OCI-LY7 (cell line): Measurements from ENCODE around the gene MYCN. TPM values are rescaled to one million over a fixed set of nuclear protein-coding genes. Genes with fewer than 3 reads are reported as not detected.

ENCODE experiments used
- BruUV-seq: library from RNA; stranded (reverse); fragments of 400-500 nt; replicated peaks from 2 replicates; lab custom pipeline; 2021; lab: Mats Ljungman, UMichigan
- CTCF ChIA-PET: fragments of 300-600 bp; sonication (Branson Sonifier 250); formaldehyde crosslinking; loops from one replicate; lab custom pipeline; 2022; ENCODE audit warnings: antibody characterized with exemption; ENCODE audit not compliant: unreplicated experiment; lab: Charles Lee
- POLR2A ChIA-PET: fragments of 300-600 bp; sonication (Branson Sonifier 250); formaldehyde crosslinking; loops from one replicate; lab custom pipeline; 2022; ENCODE audit warnings: antibody characterized with exemption; lab: Charles Lee
- DNase-seq: peaks from one replicate; pipeline ENCODE4 v3.0.0-alpha.2; 2015; ENCODE audit warnings: low spot score
- H2AFZ ChIP-seq: fragments of 200-600 bp; sonication (generic), shearing (Covaris generic); 2 replicates; pipeline ENCODE4 v1.6.1; 2014; ENCODE audit warnings: mild to moderate bottlenecking, antibody characterized with exemption, low read length, moderate library complexity
- H3K27ac ChIP-seq: fragments of 200-600 bp; sonication (generic); 2 replicates; pipeline ENCODE4 v1.5.1; 2014; ENCODE audit warnings: mixed run types, low read depth, mild to moderate bottlenecking, moderate library complexity, low read length, inconsistent platforms; ENCODE audit not compliant: poor library complexity, severe bottlenecking
- H3K36me3 ChIP-seq: fragments of 200-600 bp; sonication (generic); 2 replicates; pipeline ENCODE4 v1.6.1; 2014; ENCODE audit warnings: mild to moderate bottlenecking, antibody characterized with exemption, low read length, moderate library complexity, mixed read lengths; ENCODE audit not compliant: insufficient read depth
- H3K4me1 ChIP-seq: fragments of 200-600 bp; sonication (generic); 2 replicates; pipeline ENCODE4 v1.5.1; 2014; ENCODE audit warnings: mild to moderate bottlenecking, low read length; ENCODE audit not compliant: insufficient read depth, poor library complexity, severe bottlenecking
- H3K4me2 ChIP-seq: fragments of 200-600 bp; sonication (generic); 2 replicates; pipeline ENCODE4 v1.6.1; 2014; ENCODE audit warnings: mild to moderate bottlenecking, low read length
- H3K4me3 ChIP-seq: fragments of 200-600 bp; sonication (generic); 2 replicates; pipeline ENCODE4 v1.5.1; 2014; ENCODE audit warnings: mild to moderate bottlenecking, low read depth, low read length; ENCODE audit not compliant: poor library complexity, severe bottlenecking
- H3K79me2 ChIP-seq: fragments of 200-600 bp; sonication (generic); 2 replicates; pipeline ENCODE4 v1.6.1; 2016; ENCODE audit warnings: low read depth, mild to moderate bottlenecking, low read length, moderate library complexity, mixed read lengths; ENCODE audit not compliant: insufficient read depth
- H3K9me2 ChIP-seq: fragments of 200-600 bp; sonication (generic); 2 replicates; pipeline ENCODE4 v1.6.1; 2016; ENCODE audit warnings: mild to moderate bottlenecking, low read length, mixed read lengths; ENCODE audit not compliant: insufficient read depth
- H3K9me3 ChIP-seq: fragments of 200-600 bp; sonication (generic); 2 replicates; pipeline ENCODE4 v1.6.1; 2014; ENCODE audit warnings: mild to moderate bottlenecking, mixed run types, low read length, mixed read lengths
- H4K20me1 ChIP-seq: fragments of 200-600 bp; sonication (generic); 2 replicates; pipeline ENCODE4 v1.6.1; 2014; ENCODE audit warnings: mild to moderate bottlenecking, antibody characterized with exemption, low read length, moderate library complexity, mixed read lengths; ENCODE audit not compliant: insufficient read depth
- CTCF ChIP-seq: fragments of 200-600 bp; sonication (generic); conservative IDR thresholded peaks from 2 replicates; pipeline ENCODE4 v1.5.1; 2014; ENCODE audit warnings: mild to moderate bottlenecking, antibody characterized with exemption, low read length, moderate library complexity, mixed read lengths
- EZH2phosphoT487 ChIP-seq: fragments of 200-600 bp; sonication (generic); IDR thresholded peaks from 2 replicates; pipeline ENCODE4 v1.6.1; 2018; ENCODE audit warnings: low read depth, borderline replicate concordance, mild to moderate bottlenecking, mixed run types, antibody characterized with exemption, low read length, moderate library complexity, mixed read lengths
- intact Hi-C: fragments of 100-400 bp; cut with micrococcal nuclease; formaldehyde crosslinking; loops from one replicate; pipeline ENCODE4 v1.10.0; 2022; ENCODE audit not compliant: unreplicated experiment
- total RNA-seq, 2 experiments: library from RNA; depleted of rRNA in 1 of 2; stranded (reverse); fragments of >200 nt in 1 of 2; shearing (Covaris generic) in 1 of 2; gene quantifications; 2 replicates each; pipeline ENCODE4 v1.2.3, GENCODE V29; 2014 to 2022

The MYCN gene
- total RNA-seq, 2 experiments from 2014 or later = not detected

DNA sequence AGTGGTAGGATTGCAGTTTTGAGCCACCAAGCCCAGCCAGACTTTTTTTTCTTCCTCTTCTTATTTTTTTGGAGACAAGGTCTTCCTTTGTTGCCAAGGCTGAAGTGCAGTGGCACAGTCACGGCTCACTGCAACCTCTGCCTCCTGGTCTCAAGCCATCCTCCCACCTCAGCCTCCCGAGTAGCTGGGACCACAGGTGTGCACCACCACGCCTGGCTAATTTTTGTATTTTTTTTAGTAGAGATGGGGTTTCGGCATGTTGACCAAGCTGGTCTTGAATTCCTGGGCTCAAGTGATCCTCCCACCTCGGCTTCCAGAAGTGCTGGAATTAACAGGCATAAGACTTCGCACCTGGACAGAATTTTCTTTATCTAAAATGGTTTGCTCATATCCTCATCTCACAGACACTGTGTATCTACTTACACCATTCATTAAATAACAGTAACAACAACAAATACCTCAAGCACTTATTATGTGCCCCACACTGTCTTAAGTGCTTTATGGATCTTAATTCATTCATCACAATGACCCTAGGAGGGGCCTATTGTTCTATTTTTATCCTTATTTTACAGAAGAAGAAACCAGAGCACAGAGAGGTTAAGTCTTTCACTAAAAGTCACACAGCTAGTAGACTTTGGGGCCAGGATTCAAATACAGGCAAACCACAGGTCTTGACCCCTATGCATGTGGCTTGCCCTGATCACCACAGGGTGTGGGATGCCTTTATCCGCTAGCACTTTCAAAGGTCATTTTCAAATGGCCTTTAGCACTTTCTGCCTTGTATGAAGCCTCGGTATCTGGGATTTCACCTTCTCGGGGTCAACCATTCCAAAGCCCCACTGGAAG, 39.6 kb downstream of the MYCN start:
- no peaks in the 10 kb centered on the region for H3K9me2 ChIP-seq
- no peak for TF ChIP-seq CTCF
- TF ChIP-seq EZH2phosphoT487 = no peak
- no peaks in the 10 kb centered on the region for H3K4me1 ChIP-seq
- H3K36me3 ChIP-seq = no peaks in the 10 kb centered on the region
- intact Hi-C loops = no loop called here
- H2AFZ ChIP-seq = no peak overlapping the region
- H3K4me3 ChIP-seq = no peak overlapping the region
- POLR2A ChIA-PET = interaction anchor here (0.7 kb wide), 1 partner anchor 188 kb away, joined by 3 read pairs; no protein-coding TSS in a partner anchor
- CTCF ChIA-PET = no interaction called here
- no TSS peak for BruUV-seq
- H3K79me2 ChIP-seq = no peaks in the 10 kb centered on the region
- H3K9me3 ChIP-seq = no peaks in the 10 kb centered on the region
- no peak for DNase-seq
- no peak overlapping the region for H3K4me2 ChIP-seq
- no peak overlapping the region for H3K27ac ChIP-seq
- no peaks in the 10 kb centered on the region for H4K20me1 ChIP-seq

- Histone ChIP-seq H3K79me2 (no peaks in the 10 kb centered on the region), H3K4me1 (no peaks in the 10 kb centered on the region), H3K9me3 (no peaks in the 10 kb centered on the region), H3K36me3 (no peaks in the 10 kb centered on the region), H3K4me3 (no peak overlapping the region), H3K27ac (no peak overlapping the region), H3K9me2 (no peaks in the 10 kb centered on the region), H2AFZ (no peak overlapping the region), H4K20me1 (no peaks in the 10 kb centered on the region), H3K4me2 (no peak overlapping the region)
- TF ChIP-seq CTCF (no peak), EZH2phosphoT487 (no peak)
- ChIA-PET CTCF (no interaction called here), POLR2A (no interaction called here)
- intact Hi-C loops = no loop called here
- no peak for DNase-seq
- BruUV-seq = no TSS peak
Measured at GRCh38 chr2:15980605-15981098, 40.3 kb downstream of the MYCN start.

DNA sequence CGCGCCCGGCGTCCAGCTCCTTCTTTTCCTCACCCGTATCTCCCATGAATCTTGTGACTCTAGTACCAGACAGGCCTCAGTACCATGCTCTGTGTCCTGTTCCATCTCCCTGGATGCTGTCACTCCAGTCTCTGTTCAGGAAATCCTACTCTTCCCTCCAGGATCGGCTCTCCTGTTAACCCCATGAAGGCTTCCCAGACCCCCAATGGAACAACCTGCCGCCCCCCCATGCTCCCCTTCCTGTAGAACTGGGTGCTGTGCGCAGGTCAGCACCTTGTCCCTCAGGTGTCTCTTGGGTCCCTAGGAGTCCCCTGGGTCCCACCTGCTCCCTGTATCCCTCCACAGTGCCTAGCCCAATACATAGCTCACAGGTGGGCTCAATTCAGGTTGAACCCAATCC, 41.3 kb downstream of the MYCN start:
- H4K20me1 ChIP-seq = no peaks in the 10 kb centered on the region
- H3K79me2 ChIP-seq = no peaks in the 10 kb centered on the region
- H2AFZ ChIP-seq = no peak overlapping the region
- CTCF ChIA-PET = interaction anchor here (0.6 kb wide), 1 partner anchor 703 kb away, joined by 3 read pairs; no protein-coding TSS in a partner anchor
- H3K4me2 ChIP-seq = no peak overlapping the region
- intact Hi-C loops = no loop called here
- H3K27ac ChIP-seq = no peak overlapping the region
- H3K4me3 ChIP-seq = no peak overlapping the region
- TF ChIP-seq EZH2phosphoT487 (no peak), CTCF (no peak)
- H3K4me1 ChIP-seq = no peaks in the 10 kb centered on the region
- no peaks in the 10 kb centered on the region for H3K9me2 ChIP-seq
- POLR2A ChIA-PET = interaction anchor here (0.5 kb wide), 1 partner anchor 155 kb away, joined by 4 read pairs; no protein-coding TSS in a partner anchor
- no peaks in the 10 kb centered on the region for H3K36me3 ChIP-seq
- no TSS peak for BruUV-seq
- DNase-seq = no peak
- H3K9me3 ChIP-seq = no peaks in the 10 kb centered on the region
